ENCODE measurements around the gene RIOK2. TPM values are rescaled to one million over a fixed set of nuclear protein-coding genes. Genes with fewer than 3 reads are reported as not detected.

The RIOK2 gene
- total and polyA plus RNA-seq, 2 of the 8 experiments (the other 6 are each of a cell fraction or from before 2014, with no cell fraction given), result 5.4 to 35.0 TPM

DNA sequence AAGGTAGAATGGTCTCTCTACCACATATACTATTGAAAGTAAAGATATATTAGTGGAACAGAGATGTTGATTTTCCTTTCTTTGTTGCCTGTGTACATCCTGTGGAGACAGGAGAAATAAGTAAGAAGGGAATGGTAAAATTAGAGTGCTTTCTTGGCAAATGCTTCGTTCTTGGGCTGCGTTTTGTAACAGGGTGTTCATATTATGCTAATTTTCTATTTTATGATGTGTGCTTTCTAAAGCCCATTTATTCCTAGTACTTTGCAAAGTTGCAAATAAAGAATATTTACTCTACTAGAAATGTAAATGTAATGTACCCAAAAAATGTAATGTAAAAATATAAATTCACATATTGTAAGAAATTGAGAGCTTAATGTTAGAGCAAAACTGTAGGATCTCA, 40.5 kb upstream of the RIOK2 start:
- H4K8ac ChIP-seq (ENCODE audit: extremely low read depth, insufficient read depth, low read length), result no peak overlapping the region
- no peak for DNase-seq (ENCODE audit: low read depth in 1 of 2, low spot score in 2 of 2)
- no peak overlapping the region for H3K9ac ChIP-seq (replicated peaks in 1 of 4; ENCODE audit: extremely low read depth in 1 of 4, low read depth in 3 of 4, low read length in 3 of 4)
- H3K79me1 ChIP-seq (ENCODE audit: low read depth, low read length), result no peaks in the 10 kb centered on the region
- H3K79me2 ChIP-seq (ENCODE audit: control insufficient read depth in 1 of 2, insufficient read depth in 2 of 2, low read length in 2 of 2), result no peaks in the 10 kb centered on the region
- H2AK5ac ChIP-seq (ENCODE audit: low read depth, low read length), result no peak overlapping the region
- H3K27ac ChIP-seq (ENCODE audit: low read depth, low read length), result no peak overlapping the region
- no peak overlapping the region for H2BK20ac ChIP-seq (ENCODE audit: low read length)
- no peak overlapping the region for H2BK5ac ChIP-seq (ENCODE audit: low read depth, low read length)
- no peak overlapping the region for H2AFZ ChIP-seq (ENCODE audit: low read length)
- FAIRE-seq, result no peak
- no peaks in the 10 kb centered on the region for H3K23me2 ChIP-seq (ENCODE audit: low read depth, low read length)
- no peak overlapping the region for H4K91ac ChIP-seq (replicated peaks; ENCODE audit: insufficient read length, low read length)
- H3K4ac ChIP-seq (replicated peaks; ENCODE audit: insufficient read length, low read depth, low read length), result no peak overlapping the region
- no peak overlapping the region for H3K18ac ChIP-seq (ENCODE audit: extremely low read depth, low read length)
- H3K4me1 ChIP-seq (replicated peaks in 1 of 4; ENCODE audit: control insufficient read depth in 3 of 4, insufficient read depth in 4 of 4, low read length in 3 of 4), result no peaks in the 10 kb centered on the region
- H4K5ac ChIP-seq (ENCODE audit: insufficient read length, low read depth, low read length), result no peak overlapping the region
- H3K23ac ChIP-seq (ENCODE audit: insufficient read length), result no peak overlapping the region
- TF ChIP-seq FOSL1 (IDR thresholded peaks at IDR 0.05; ENCODE audit: insufficient read depth, low read depth, low read length) (no peak), CREB1 (IDR thresholded peaks at IDR 0.05) (no peak)
- H3K4me3 ChIP-seq (ENCODE audit: extremely low read depth in 1 of 4, insufficient read depth in 2 of 4, low read depth in 3 of 4, low read length in 4 of 4), result no peak overlapping the region
- no peak overlapping the region for H2BK12ac ChIP-seq (ENCODE audit: low read depth, low read length)
- H2BK120ac ChIP-seq (replicated peaks; ENCODE audit: low read depth, low read length), result no peak overlapping the region
- no peaks in the 10 kb centered on the region for H4K20me1 ChIP-seq (replicated peaks in 1 of 2; ENCODE audit: control insufficient read depth in 1 of 2, insufficient read depth in 2 of 2, low read length in 2 of 2)
- no peak overlapping the region for H3K56ac ChIP-seq (replicated peaks; ENCODE audit: insufficient read length, low read depth, low read length)
- no peaks in the 10 kb centered on the region for H3K36me3 ChIP-seq (ENCODE audit: control insufficient read depth in 2 of 4, insufficient read depth in 4 of 4, low read length in 3 of 4)
- no peaks in the 10 kb centered on the region for H3K27me3 ChIP-seq (replicated peaks in 1 of 4; ENCODE audit: control insufficient read depth in 3 of 4, extremely low read depth in 1 of 4, insufficient read depth in 3 of 4, low read length in 3 of 4)
- WGBS, 2 experiments (ENCODE audit: extremely low coverage in 1 of 2, insufficient coverage in 1 of 2, insufficient read length in 1 of 2, insufficient replicate concordance in 2 of 2, low coverage in 1 of 2, low lambda C conversion rate in 2 of 2, missing lambda C conversion rate in 1 of 2), result 100% methylated on average over 2 of the region's 2 CpGs; no CpG with 5 or more reads in 1 of the 2 experiments
- H3K9me3 ChIP-seq (ENCODE audit: insufficient read depth in 2 of 2, low read depth in 1 of 2, low read length in 1 of 2), result no peaks in the 10 kb centered on the region
- H3K4me2 ChIP-seq (ENCODE audit: insufficient read depth in 1 of 2, low read depth in 2 of 2, low read length in 2 of 2), result no peak overlapping the region
- no peak overlapping the region for H2BK15ac ChIP-seq (ENCODE audit: low read length)
- no peak overlapping the region for H3K14ac ChIP-seq (ENCODE audit: insufficient read length)
- CTCF ChIA-PET (ENCODE audit: partially characterized antibody), result no interaction called here
- POLR2A ChIA-PET (ENCODE audit: partially characterized antibody), result no interaction called here
